Mucosa of descending colon (tissue), 3 donors: ENCODE data around the gene CUTC. TPM values are rescaled to one million over a fixed set of nuclear protein-coding genes. Genes with fewer than 3 reads are reported as not detected.

Source experiments
- ATAC-seq: fragments of 200-7000 bp; cut with Tn5 transposase; one replicate; pipeline ENCODE4 v1.9.1; 2020; ENCODE audit warnings: mild to moderate bottlenecking, moderate library complexity
- DNase-seq, 3 donors: peaks; one replicate each; pipeline ENCODE4 v3.0.0-alpha.2; 2020
- H3K36me3 ChIP-seq: fragments of 200-600 bp; one replicate; pipeline ENCODE4 v1.8.0; 2021; ENCODE audit warnings: low read depth, mild to moderate bottlenecking
- H3K4me1 ChIP-seq: fragments of 200-600 bp; one replicate; pipeline ENCODE4 v1.8.0; 2021; ENCODE audit warnings: low read depth, mild to moderate bottlenecking
- H3K4me3 ChIP-seq: fragments of 200-600 bp; one replicate; pipeline ENCODE4 v1.8.0; 2021; ENCODE audit warnings: mild to moderate bottlenecking
- H3K9me3 ChIP-seq: fragments of 200-600 bp; one replicate; pipeline ENCODE4 v1.8.0; 2021; ENCODE audit warnings: mild to moderate bottlenecking
- CTCF ChIP-seq: fragments of 200-600 bp; IDR thresholded peaks from one replicate; pipeline ENCODE4 v1.8.0; 2022; ENCODE audit warnings: antibody characterized with exemption, mild to moderate bottlenecking
- intact Hi-C, 2 donors: fragments of 100-400 bp; cut with DNase I in 1 of 2; cut with micrococcal nuclease in 1 of 2; formaldehyde crosslinking; loops; one replicate each; pipeline versions ENCODE4 v1.11.0 to v1.11.1; 2022; cut with DNase I, micrococcal nuclease
- total RNA-seq, 3 donors: library from RNA; stranded (reverse); fragmentation: NEBNext Ultra II Directional in 2 of 3; extraction: Animal tissue kit (Norgen Biotek cat#: 25700) in 2 of 3; gene quantifications; one replicate each; pipeline versions ENCODE4 v1.2.1 to v1.2.4, GENCODE V29; 2021 to 2023
- donor health status: DM: no; HTN: no; CAD: no; lungs with moderate emphysema.
- donor health status: DM: no; HTN: no; CAD: no.
- donor health status: DM: no; HTN: yes; CAD: no.

CUTC gene
- total RNA-seq, 3 donors from 2014 or later: 10.7 to 22.1 (median 11.4) TPM

GRCh38 chr10:99791831-99792230 lies 59.8 kb downstream of the CUTC start:
- DNase-seq (no peak), ATAC-seq (no peak)
- intact Hi-C loops: no loop called here
- Histone ChIP-seq H3K4me3 (no peak overlapping the region), H3K36me3 (no peaks in the 10 kb centered on the region), H3K9me3 (no peaks in the 10 kb centered on the region), H3K4me1 (no peaks in the 10 kb centered on the region)
- no peak for TF ChIP-seq CTCF

- no peak for ATAC-seq
- H3K36me3 ChIP-seq: no peaks in the 10 kb centered on the region
- TF ChIP-seq CTCF: no peak
- H3K4me3 ChIP-seq: no peak overlapping the region
- H3K4me1 ChIP-seq: no peaks in the 10 kb centered on the region
- H3K9me3 ChIP-seq: no peaks in the 10 kb centered on the region
- intact Hi-C loops: no loop called here
- DNase-seq: no peak
These were observed 61.8 kb downstream of the CUTC start for GRCh38 chr10:99793819-99794218.

- intact Hi-C loops: no loop called here
- H3K9me3 ChIP-seq: no peaks in the 10 kb centered on the region
- DNase-seq (no peak), ATAC-seq (no peak)
- H3K36me3 ChIP-seq: no peaks in the 10 kb centered on the region
- no peaks in the 10 kb centered on the region for H3K4me1 ChIP-seq
- H3K4me3 ChIP-seq: no peak overlapping the region
- TF ChIP-seq CTCF: no peak
These were observed 64.9 kb downstream of the CUTC start for GRCh38 chr10:99796928-99797327.

- Histone ChIP-seq H3K4me1 (no peaks in the 10 kb centered on the region), H3K36me3 (no peaks in the 10 kb centered on the region), H3K9me3 (no peaks in the 10 kb centered on the region), H3K4me3 (no peak overlapping the region)
- no peak for TF ChIP-seq CTCF
- intact Hi-C loops: no loop called here
- DNase-seq (no peak), ATAC-seq (no peak)
These were observed 66.0 kb downstream of the CUTC start for GRCh38 chr10:99798031-99798430.

GRCh38 chr10:99798920-99799319 lies 66.9 kb downstream of the CUTC start:
- DNase-seq (no peak), ATAC-seq (no peak)
- H3K9me3 ChIP-seq: no peaks in the 10 kb centered on the region
- intact Hi-C loops: no loop called here
- H3K36me3 ChIP-seq: no peaks in the 10 kb centered on the region
- TF ChIP-seq CTCF: no peak
- H3K4me1 ChIP-seq: no peaks in the 10 kb centered on the region
- no peak overlapping the region for H3K4me3 ChIP-seq

- ATAC-seq: no peak
- no peak for TF ChIP-seq CTCF
- no peak for DNase-seq
- no peaks in the 10 kb centered on the region for H3K4me1 ChIP-seq
- H3K4me3 ChIP-seq: no peak overlapping the region
- no peaks in the 10 kb centered on the region for H3K36me3 ChIP-seq
- H3K9me3 ChIP-seq: no peaks in the 10 kb centered on the region
- intact Hi-C loops: no loop called here
These were observed 67.6 kb downstream of the CUTC start for GRCh38 chr10:99799613-99800012.
